HepG2 (cell line): ENCODE results near the gene DAZAP1. TPM values are rescaled to one million over a fixed set of nuclear protein-coding genes. Genes with fewer than 3 reads are reported as not detected.

ENCODE experiments used
- HDAC1 ChIP-seq: sonication (generic); formaldehyde crosslinking; IDR thresholded peaks from 2 replicates; pipeline ENCODE4 v1.5.1; 2020; ENCODE audit warnings: mild to moderate bottlenecking, missing genetic modification reagents
- HOXA9 ChIP-seq: sonication (generic); formaldehyde crosslinking; IDR thresholded peaks from 2 replicates; pipeline ENCODE4 v1.8.1; 2022; ENCODE audit warnings: missing genetic modification reagents, mild to moderate bottlenecking, moderate library complexity, borderline replicate concordance
- MTF2 ChIP-seq: sonication (generic); formaldehyde crosslinking; IDR thresholded peaks from 2 replicates; pipeline ENCODE4 v1.5.0; 2020; ENCODE audit warnings: missing genetic modification reagents, borderline replicate concordance
- NONO ChIP-seq, 2 experiments: fragments of 450-650 bp in 1 of 2; sonication (generic) in 1 of 2; formaldehyde crosslinking in 1 of 2; IDR thresholded peaks in 1 of 2; conservative IDR thresholded peaks in 1 of 2; 2 replicates each; pipeline versions ENCODE4 v1.6.1 to v1.8.0; 2017 to 2022; ENCODE audit warnings: mild to moderate bottlenecking in 1 of 2, missing genetic modification reagents in 1 of 2, moderate library complexity in 1 of 2
- RFX1 ChIP-seq: fragments of 450-650 bp; IDR thresholded peaks from 2 replicates; pipeline ENCODE4 v1.6.1; 2017
- RORA ChIP-seq: sonication (generic); formaldehyde crosslinking; IDR thresholded peaks from 2 replicates; pipeline ENCODE4 v1.5.0; 2020; ENCODE audit warnings: mild to moderate bottlenecking, missing genetic modification reagents, moderate library complexity
- ZFYVE20 ChIP-seq: sonication (generic); formaldehyde crosslinking; IDR thresholded peaks from 2 replicates; pipeline ENCODE4 v1.8.0; 2023; ENCODE audit warnings: low read depth, mild to moderate bottlenecking, moderate library complexity, missing genetic modification reagents, borderline replicate concordance
- ZIK1 ChIP-seq: sonication (generic); formaldehyde crosslinking; IDR thresholded peaks from 2 replicates; pipeline ENCODE4 v1.5.0; 2020; ENCODE audit warnings: mild to moderate bottlenecking, low read depth, missing genetic modification reagents, borderline replicate concordance
- ZNF224 ChIP-seq: sonication (generic); formaldehyde crosslinking; IDR thresholded peaks from 2 replicates; pipeline ENCODE4 v1.5.0; 2020; ENCODE audit warnings: mild to moderate bottlenecking, missing genetic modification reagents
- ZNF75D ChIP-seq: sonication (generic); formaldehyde crosslinking; IDR thresholded peaks from 2 replicates; pipeline ENCODE4 v1.8.1; 2023; ENCODE audit warnings: missing genetic modification reagents, mild to moderate bottlenecking, borderline replicate concordance
- ZSCAN31 ChIP-seq: sonication (generic); formaldehyde crosslinking; IDR thresholded peaks from 2 replicates; pipeline ENCODE4 v1.5.0; 2020; ENCODE audit warnings: low read depth, mild to moderate bottlenecking, missing genetic modification reagents
- polyA plus RNA-seq, 8 experiments: library from polyadenylated mRNA; depleted of rRNA in 3 of 8; stranded (reverse) in 7 of 8; unstranded in 1 of 8; fragments of >200 nt; fragmentation: Illumina TruSeq in 4 of 8; extraction: Trizol in 4 of 8; gene quantifications; 2 replicates each; pipeline versions ENCODE4 v1.2.1 to v1.2.3, GENCODE V29; 2011 to 2016; ENCODE audit warnings: low read depth in 4 of 8, missing spikeins in 1 of 8, mixed read lengths in 1 of 8; ENCODE audit not compliant: insufficient read depth in 1 of 8
- total RNA-seq, 5 experiments: library from RNA; depleted of rRNA; stranded (reverse); fragments of >200 nt; fragmentation: Illumina TruSeq; extraction: Trizol; gene quantifications; 2 replicates each; pipeline ENCODE4 v1.2.3, GENCODE V29; 2016; ENCODE audit warnings: low read depth in 1 of 5
- TF ChIP-seq, protein P1 (sequence below): sonication (generic); formaldehyde crosslinking; IDR thresholded peaks from 2 replicates; pipeline ENCODE4 v1.4.0; 2020; ENCODE audit warnings: missing genetic modification reagents
- TF ChIP-seq, protein P2 (sequence below): sonication (generic); formaldehyde crosslinking; IDR thresholded peaks from 2 replicates; pipeline ENCODE4 v1.8.0; 2022; ENCODE audit warnings: mild to moderate bottlenecking, missing genetic modification reagents, moderate library complexity
- TF ChIP-seq, protein P3 (sequence below): IDR thresholded peaks from 2 replicates; pipeline ENCODE4 v1.6.1; 2016; ENCODE audit warnings: mild to moderate bottlenecking
- TF ChIP-seq, protein P4 (sequence below): sonication (generic); formaldehyde crosslinking; IDR thresholded peaks from 2 replicates; pipeline ENCODE4 v1.4.0; 2020; ENCODE audit warnings: mild to moderate bottlenecking, missing genetic modification reagents
- TF ChIP-seq, protein P5 (sequence below): IDR thresholded peaks from 2 replicates; pipeline ENCODE4 v1.6.1; 2018; ENCODE audit warnings: missing genetic modification reagents, mild to moderate bottlenecking, missing compliant biosample characterization
- TF ChIP-seq, protein P6 (sequence below): sonication (generic); formaldehyde crosslinking; IDR thresholded peaks from 2 replicates; pipeline ENCODE4 v1.4.0; 2020; ENCODE audit warnings: missing genetic modification reagents, low read depth, mild to moderate bottlenecking, borderline replicate concordance

The DAZAP1 gene
- total and polyA plus RNA-seq, 2 of the 13 experiments (the other 11 are each of a cell fraction or from before 2014, with no cell fraction given), result 63.3 to 79.2 TPM

DNA sequence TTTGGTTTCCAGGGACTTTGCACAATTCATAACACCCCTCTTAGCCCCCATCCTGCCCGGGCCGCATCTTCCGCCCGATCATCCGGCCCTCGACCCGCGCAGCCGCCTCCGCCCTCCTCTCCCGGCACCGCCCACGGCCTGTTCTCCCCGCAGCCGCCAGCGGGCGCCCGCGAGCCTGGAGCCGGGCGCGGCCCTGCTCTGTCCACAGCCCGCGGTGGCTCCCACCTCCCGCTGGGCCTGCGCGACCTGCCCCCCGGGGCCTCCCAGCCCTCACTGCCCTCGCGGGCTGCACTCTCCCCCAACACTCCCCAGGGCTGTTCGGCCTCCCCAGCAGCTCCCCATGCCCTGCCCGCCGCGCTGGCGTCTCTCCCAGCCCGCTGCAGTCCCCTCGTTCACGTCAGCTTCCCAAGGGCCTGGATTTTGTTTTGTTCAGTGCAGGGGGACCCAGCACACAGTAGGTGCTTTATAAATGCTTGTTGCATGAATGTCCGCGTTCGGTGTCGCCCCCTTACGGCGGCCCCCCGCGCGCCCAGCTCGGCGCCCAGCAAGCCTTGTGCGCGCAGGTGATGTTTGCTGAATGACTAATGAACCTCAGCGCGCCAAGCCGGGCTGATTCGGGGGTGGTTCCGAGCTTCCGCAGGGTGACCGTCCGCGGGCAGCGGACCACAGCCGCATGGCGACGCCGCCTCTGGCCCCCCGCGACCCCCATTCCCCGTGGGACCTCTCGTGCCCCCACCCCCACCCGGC lies 38.0 kb downstream of the DAZAP1 start (continued):
- TF ChIP-seq ZNF75D (CRISPR knock-in tag) (no peak), ZIK1 (CRISPR knock-in tag) (0 out of 2 replicates have a peak, but pooled peaks have one; percentile 35), ZNF224 (CRISPR knock-in tag) (no peak), ZFYVE20 (CRISPR knock-in tag) (no peak), ZSCAN31 (CRISPR knock-in tag) (peak; percentile 84; the same call in 1 of the 2 replicates), HDAC1 (peak; percentile 18; the same call in 1 of the 2 replicates), RORA (CRISPR knock-in tag) (no peak), HOXA9 (peak; percentile 52; the same call in 1 of the 2 replicates), MTF2 (CRISPR knock-in tag) (peak; percentile 74), RFX1 (no peak), NONO (IDR thresholded peaks at IDR 0.05) (no peak), NONO (CRISPR knock-in tag; conservative IDR thresholded peaks at IDR 0.05) (peak; percentile 75)
- TF ChIP-seq, protein P1, sequence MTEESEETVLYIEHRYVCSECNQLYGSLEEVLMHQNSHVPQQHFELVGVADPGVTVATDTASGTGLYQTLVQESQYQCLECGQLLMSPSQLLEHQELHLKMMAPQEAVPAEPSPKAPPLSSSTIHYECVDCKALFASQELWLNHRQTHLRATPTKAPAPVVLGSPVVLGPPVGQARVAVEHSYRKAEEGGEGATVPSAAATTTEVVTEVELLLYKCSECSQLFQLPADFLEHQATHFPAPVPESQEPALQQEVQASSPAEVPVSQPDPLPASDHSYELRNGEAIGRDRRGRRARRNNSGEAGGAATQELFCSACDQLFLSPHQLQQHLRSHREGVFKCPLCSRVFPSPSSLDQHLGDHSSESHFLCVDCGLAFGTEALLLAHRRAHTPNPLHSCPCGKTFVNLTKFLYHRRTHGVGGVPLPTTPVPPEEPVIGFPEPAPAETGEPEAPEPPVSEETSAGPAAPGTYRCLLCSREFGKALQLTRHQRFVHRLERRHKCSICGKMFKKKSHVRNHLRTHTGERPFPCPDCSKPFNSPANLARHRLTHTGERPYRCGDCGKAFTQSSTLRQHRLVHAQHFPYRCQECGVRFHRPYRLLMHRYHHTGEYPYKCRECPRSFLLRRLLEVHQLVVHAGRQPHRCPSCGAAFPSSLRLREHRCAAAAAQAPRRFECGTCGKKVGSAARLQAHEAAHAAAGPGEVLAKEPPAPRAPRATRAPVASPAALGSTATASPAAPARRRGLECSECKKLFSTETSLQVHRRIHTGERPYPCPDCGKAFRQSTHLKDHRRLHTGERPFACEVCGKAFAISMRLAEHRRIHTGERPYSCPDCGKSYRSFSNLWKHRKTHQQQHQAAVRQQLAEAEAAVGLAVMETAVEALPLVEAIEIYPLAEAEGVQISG (CRISPR knock-in tag), result peak; percentile 58
- TF ChIP-seq, protein P2, sequence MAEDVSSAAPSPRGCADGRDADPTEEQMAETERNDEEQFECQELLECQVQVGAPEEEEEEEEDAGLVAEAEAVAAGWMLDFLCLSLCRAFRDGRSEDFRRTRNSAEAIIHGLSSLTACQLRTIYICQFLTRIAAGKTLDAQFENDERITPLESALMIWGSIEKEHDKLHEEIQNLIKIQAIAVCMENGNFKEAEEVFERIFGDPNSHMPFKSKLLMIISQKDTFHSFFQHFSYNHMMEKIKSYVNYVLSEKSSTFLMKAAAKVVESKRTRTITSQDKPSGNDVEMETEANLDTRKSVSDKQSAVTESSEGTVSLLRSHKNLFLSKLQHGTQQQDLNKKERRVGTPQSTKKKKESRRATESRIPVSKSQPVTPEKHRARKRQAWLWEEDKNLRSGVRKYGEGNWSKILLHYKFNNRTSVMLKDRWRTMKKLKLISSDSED, result 0 out of 2 replicates have a peak, but pooled peaks have one; percentile 77
- TF ChIP-seq, protein P3, sequence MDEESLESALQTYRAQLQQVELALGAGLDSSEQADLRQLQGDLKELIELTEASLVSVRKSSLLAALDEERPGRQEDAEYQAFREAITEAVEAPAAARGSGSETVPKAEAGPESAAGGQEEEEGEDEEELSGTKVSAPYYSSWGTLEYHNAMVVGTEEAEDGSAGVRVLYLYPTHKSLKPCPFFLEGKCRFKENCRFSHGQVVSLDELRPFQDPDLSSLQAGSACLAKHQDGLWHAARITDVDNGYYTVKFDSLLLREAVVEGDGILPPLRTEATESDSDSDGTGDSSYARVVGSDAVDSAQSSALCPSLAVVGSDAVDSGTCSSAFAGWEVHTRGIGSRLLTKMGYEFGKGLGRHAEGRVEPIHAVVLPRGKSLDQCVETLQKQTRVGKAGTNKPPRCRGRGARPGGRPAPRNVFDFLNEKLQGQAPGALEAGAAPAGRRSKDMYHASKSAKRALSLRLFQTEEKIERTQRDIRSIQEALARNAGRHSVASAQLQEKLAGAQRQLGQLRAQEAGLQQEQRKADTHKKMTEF, result peak; percentile 70
- TF ChIP-seq, protein P4, sequence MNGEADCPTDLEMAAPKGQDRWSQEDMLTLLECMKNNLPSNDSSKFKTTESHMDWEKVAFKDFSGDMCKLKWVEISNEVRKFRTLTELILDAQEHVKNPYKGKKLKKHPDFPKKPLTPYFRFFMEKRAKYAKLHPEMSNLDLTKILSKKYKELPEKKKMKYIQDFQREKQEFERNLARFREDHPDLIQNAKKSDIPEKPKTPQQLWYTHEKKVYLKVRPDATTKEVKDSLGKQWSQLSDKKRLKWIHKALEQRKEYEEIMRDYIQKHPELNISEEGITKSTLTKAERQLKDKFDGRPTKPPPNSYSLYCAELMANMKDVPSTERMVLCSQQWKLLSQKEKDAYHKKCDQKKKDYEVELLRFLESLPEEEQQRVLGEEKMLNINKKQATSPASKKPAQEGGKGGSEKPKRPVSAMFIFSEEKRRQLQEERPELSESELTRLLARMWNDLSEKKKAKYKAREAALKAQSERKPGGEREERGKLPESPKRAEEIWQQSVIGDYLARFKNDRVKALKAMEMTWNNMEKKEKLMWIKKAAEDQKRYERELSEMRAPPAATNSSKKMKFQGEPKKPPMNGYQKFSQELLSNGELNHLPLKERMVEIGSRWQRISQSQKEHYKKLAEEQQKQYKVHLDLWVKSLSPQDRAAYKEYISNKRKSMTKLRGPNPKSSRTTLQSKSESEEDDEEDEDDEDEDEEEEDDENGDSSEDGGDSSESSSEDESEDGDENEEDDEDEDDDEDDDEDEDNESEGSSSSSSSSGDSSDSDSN (CRISPR knock-in tag), result peak; percentile 31; the same call in 1 of the 2 replicates
- TF ChIP-seq, protein P5, sequence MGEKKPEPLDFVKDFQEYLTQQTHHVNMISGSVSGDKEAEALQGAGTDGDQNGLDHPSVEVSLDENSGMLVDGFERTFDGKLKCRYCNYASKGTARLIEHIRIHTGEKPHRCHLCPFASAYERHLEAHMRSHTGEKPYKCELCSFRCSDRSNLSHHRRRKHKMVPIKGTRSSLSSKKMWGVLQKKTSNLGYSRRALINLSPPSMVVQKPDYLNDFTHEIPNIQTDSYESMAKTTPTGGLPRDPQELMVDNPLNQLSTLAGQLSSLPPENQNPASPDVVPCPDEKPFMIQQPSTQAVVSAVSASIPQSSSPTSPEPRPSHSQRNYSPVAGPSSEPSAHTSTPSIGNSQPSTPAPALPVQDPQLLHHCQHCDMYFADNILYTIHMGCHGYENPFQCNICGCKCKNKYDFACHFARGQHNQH (CRISPR knock-in tag), result peak; percentile 20; the same call in 1 of the 2 replicates
- TF ChIP-seq, protein P6, sequence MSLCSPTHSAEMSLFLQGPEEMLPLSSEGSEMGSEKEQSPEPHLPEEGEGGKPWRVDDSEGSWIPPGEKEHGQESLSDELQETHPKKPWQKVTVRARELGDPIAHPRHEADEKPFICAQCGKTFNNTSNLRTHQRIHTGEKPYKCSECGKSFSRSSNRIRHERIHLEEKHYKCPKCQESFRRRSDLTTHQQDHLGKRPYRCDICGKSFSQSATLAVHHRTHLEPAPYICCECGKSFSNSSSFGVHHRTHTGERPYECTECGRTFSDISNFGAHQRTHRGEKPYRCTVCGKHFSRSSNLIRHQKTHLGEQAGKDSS, result peak; percentile 30; the same call in 1 of the 2 replicates
